ENCODE data around the gene RTN4R.

The RTN4R gene

DNA sequence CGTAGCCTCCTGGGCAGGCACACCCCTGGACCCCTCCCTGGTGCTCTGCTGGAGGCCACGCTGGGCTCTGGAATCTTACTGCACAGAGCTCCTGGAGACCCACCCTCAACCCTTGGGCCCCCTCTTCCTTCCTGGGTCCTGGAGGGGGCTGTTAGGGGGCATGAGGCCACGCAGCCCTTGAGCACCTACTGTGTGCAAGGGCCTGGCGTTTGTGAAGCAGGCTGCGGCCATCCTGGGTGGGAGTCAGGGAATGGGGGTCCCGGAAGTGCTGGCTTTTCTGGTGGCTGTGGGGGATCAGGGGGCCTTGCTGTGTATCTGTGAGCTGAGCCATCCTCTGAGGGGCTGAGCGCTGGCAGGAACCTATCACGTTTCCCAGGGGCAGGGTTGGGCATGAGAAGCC, 76.3 kb downstream of the RTN4R start:
- no CpG with 5 or more reads among the region's 8 CpGs for WGBS (ENCODE audit: insufficient coverage, insufficient read length)
- H3K36me3 ChIP-seq (ENCODE audit: control insufficient read depth, insufficient read depth, low read length) = no peaks in the 10 kb centered on the region
- H3K27ac ChIP-seq (ENCODE audit: low read length) = no peak overlapping the region
- no peaks in the 10 kb centered on the region; the same call in 1 of the 2 replicates for H3K4me1 ChIP-seq (ENCODE audit: control insufficient read depth, insufficient read depth, low read length)
- no peaks in the 10 kb centered on the region for H3K9me3 ChIP-seq (ENCODE audit: control insufficient read depth, insufficient read depth, low read length)
- no peaks in the 10 kb centered on the region for H3K27me3 ChIP-seq (ENCODE audit: control insufficient read depth, insufficient read depth, low read length)
- H3K4me3 ChIP-seq (ENCODE audit: low read length) = no peak overlapping the region
- DNase-seq (ENCODE audit: low read depth, low spot score) = no peak

All from iPS DF 6.9 (cell line).